Subcutaneous adipose tissue (tissue), 4 donors: ENCODE results near the gene CDA. TPM values are rescaled to one million over a fixed set of nuclear protein-coding genes. Genes with fewer than 3 reads are reported as not detected.

Source experiments
- total RNA-seq, 4 donors: library from RNA; depleted of rRNA; stranded (reverse); fragments of >200 nt; gene quantifications; one replicate each; pipeline ENCODE4 v1.1.0, GENCODE V29; 2016
- TF ChIP-seq, protein P1 (sequence below): fragments of 450-650 bp; IDR thresholded peaks from one replicate; pipeline ENCODE4 v1.5.1; 2016; ENCODE audit warnings: low read depth, mild to moderate bottlenecking, control low read depth, antibody characterized with exemption, moderate library complexity

Gene CDA
- total RNA-seq, 4 donors from 2014 or later = 0.68 to 4.9 (median 2.4) TPM; not detected in 1

DNA sequence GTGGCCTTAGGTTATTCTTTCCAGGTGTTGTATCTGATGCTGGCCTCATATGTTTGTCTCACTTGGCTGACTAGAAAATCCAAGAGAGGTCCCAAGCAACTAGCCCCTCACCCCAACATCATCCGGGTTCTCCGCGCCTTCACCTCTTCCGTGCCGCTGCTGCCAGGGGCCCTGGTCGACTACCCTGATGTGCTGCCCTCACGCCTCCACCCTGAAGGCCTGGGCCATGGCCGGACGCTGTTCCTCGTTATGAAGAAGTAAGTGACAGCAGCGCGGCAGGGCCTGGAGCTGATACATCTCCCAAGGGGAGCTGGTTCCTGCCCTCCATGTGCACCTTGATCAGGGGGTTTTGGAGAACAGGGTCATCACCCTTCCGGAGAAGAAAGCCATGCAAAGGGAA is 55.5 kb downstream of the CDA start:
- TF ChIP-seq, protein P1, sequence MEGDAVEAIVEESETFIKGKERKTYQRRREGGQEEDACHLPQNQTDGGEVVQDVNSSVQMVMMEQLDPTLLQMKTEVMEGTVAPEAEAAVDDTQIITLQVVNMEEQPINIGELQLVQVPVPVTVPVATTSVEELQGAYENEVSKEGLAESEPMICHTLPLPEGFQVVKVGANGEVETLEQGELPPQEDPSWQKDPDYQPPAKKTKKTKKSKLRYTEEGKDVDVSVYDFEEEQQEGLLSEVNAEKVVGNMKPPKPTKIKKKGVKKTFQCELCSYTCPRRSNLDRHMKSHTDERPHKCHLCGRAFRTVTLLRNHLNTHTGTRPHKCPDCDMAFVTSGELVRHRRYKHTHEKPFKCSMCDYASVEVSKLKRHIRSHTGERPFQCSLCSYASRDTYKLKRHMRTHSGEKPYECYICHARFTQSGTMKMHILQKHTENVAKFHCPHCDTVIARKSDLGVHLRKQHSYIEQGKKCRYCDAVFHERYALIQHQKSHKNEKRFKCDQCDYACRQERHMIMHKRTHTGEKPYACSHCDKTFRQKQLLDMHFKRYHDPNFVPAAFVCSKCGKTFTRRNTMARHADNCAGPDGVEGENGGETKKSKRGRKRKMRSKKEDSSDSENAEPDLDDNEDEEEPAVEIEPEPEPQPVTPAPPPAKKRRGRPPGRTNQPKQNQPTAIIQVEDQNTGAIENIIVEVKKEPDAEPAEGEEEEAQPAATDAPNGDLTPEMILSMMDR = no peak

DNA sequence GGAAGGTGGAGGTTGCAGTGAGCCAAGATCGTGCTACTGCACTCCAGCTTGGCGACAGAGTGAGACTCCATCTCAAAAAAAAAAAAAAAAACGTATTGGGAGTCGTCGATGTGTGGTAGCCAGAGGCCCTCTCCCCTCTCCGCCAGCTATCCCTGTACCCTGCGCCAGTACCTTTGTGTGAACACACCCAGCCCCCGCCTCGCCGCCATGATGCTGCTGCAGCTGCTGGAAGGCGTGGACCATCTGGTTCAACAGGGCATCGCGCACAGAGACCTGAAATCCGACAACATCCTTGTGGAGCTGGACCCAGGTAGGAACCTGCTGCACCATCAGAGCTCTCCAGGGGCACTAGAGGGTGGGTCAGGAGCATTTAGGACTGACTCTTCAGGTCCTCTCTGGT is 56.5 kb downstream of the CDA start:
- TF ChIP-seq, protein P1 = no peak

DNA sequence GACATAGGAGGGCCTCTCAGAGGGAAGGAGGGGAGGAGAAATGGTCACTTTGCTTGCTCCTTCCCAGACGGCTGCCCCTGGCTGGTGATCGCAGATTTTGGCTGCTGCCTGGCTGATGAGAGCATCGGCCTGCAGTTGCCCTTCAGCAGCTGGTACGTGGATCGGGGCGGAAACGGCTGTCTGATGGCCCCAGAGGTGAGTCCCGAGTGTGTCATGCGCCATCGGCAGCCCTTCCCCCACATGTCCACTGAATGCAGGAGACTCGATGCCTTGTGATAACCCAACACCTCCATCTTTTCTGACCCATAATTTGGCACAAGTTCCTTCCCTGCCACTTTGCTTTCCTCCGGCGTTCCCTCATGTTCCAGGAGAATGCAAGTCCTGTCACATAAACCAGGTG is 59.5 kb downstream of the CDA start:
- TF ChIP-seq, protein P1 = no peak

DNA sequence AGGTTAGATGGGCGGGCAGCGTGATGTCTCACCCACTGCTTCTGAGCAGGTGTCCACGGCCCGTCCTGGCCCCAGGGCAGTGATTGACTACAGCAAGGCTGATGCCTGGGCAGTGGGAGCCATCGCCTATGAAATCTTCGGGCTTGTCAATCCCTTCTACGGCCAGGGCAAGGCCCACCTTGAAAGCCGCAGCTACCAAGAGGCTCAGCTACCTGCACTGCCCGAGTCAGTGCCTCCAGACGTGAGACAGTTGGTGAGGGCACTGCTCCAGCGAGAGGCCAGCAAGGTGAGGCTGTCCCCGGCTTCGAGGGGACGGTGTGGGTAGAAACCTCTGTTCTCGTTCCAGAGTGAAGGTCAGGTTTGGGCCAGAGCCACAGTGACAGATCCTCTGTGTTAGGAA is 60.0 kb downstream of the CDA start:
- TF ChIP-seq, protein P1 = no peak

DNA sequence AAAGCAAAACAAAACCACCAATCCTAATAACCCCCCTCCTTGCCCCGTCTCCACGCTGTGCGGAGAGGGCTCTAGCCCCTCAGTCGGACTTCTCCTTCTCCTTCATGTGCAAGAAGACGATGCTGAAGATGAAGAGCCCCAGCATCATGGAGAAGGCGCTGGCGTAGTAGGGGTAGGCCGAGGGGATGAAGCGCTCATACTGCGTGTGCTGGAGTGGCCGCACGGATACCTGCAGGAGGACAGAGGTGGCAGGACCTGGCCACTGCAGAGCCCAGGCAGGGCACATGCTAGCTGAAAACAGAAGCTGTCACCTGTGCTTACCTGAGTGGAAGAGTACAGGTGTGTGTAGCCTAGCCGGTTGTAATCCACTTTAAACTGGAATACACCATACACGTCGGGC is 63.4 kb downstream of the CDA start:
- TF ChIP-seq, protein P1 = no peak

DNA sequence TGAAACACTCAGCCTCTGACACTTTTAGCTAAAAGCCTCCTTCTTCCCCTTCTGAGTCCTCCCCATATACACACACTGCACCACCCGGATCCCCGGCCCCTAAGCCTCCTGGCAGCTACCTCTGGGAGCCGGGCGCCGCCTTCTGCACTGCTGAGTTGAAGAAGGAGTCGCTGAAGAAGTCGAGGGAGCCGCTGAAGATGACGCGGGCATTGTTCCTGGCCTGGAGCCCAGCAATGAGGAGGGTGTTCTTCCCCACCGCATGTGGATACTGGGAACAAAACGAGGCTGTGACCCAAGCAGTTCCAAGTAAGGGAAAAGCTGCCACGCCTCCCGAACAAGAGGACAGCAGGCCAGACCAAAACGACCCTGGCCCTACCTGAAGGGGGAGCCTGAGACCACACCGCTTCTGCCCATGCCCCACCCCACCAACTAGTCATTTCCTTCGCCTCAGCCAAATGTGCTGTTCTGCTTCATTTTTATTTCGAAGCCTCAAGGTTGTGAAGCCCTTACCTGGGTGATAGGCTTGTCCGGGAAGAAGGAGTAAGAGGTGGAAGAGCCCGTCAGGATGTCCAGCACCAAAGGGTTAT is 65.3 kb downstream of the CDA start:
- TF ChIP-seq, protein P1 = no peak

DNA sequence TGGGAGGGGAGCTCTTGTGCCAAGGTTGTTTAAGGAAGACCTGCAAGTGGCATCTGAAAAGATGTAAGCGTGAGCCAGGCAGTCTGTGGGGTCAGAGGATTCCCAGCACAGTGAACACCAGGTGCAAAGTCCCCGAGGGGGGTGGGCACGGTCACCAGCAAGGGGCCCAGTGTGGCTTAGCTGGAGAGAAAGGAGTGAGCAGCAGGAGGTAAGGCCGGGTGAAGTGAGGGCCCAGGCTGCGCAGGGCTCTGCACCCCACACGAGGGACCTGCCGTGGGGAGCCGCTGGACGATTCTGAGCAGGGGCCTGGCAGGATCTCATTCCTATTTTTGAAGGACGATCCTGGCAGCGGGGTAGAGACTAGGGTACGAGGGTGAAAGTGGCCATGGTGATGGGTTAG is 68.1 kb downstream of the CDA start:
- TF ChIP-seq, protein P1 = no peak
